GM21619 (cell line): ENCODE data around the gene SPATA32.

Source experiments
- ATAC-seq: cut with Tn5 transposase; IDR thresholded peaks from one replicate; pipeline ENCODE4 v1.9.1; 2021; ENCODE audit not compliant: unreplicated experiment

Gene SPATA32

DNA sequence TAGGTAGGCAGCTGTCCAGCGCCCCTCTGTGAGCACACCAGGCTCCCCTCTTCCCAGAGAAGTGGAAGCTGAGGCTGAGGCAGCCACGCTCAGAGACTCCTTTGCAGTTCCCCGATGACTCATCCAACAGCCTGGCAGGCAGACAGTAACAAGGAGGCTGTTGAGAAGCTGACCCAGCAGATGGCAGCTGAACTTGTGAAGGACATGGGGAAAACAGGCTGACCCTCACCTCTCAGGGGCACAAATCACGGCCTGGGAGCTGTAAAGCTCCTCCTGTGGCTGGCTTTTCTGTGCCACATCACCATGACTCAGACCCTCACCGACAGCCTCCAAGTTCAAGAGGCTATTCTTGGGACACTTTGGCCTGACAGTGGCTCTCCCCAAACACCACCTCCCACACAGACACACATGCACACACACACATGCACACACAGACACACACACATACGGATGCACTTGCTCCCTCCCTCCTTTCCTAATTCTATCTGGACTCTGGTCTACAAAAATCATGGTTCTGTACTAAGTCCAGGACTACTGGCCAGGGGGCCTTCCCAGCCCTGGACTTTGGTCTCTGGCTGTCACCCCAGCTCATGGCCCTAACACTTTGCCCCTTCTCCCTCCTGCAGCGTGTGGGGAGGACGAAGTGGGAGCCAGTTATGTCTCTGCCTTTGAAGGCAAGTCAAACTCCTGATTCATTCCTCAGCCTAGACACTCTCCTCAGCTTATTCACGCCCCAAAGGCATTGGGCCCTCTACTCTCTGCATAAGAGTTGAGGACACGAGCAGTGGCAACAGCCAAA, 31.7 kb upstream of the SPATA32 start:
- ATAC-seq, result no peak

DNA sequence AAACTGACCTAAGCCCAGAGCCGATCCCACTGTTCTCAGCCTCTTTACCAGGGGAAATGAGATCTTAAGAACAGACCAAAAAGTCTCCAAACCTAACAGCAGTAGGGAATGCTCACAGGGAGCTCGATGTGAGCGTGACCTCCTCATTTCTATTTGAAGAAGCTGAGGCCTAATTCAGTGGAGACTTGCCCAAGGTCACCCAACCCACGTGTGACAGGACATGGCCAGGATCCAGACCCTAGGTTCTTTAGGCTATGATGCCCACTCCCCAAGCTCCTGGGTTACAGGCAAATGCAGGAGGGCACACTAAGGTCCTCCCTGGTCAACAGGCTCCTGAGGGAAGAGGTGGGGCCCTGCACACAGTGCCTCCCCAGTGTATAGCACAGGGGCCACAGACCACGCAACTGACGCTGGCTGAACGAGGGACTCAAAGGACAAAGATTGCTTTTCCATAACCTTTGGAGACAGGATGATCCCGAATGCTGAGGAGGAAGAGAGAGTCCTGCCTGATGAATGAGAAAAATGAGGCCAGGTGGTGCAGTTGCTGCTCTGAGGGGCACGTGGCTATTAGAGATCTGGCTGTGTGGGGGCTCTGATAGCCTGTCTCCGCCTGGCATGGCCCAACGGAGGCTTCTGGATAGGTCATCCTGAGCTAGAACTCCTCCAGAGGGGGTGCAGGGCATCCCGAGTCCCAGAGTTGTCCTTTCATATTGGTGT, 31.0 kb upstream of the SPATA32 start:
- no peak for ATAC-seq

DNA sequence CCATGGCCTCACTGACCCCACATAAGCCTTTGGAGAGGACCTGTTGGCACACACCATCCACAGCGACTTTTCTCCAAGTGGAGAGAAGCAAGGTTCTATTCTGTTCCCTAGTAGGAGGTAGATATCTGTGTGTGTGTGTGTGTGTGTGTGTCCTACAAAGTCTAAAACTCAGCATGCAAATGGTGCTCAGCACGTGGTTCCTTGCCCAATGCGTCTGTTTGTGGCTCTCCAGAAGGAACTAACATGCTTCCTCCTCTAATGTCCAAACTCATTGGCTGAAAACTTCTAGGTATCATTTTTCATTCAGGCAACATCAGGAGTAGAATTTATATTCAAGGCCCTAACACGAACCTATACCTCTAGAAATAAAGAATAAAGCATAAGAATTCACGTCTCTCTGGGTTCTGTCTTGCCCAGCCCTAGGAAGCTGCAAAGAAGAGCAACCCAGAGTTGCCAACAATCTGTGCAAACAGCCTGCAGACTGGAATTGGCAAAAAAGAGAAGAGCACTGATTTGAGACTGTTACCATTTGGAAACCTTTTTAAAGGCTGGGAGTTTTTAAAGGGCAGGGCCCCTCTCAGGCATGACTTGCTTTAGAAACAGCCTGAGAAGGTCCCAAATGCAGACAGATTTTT, 29.4 kb upstream of the SPATA32 start:
- no peak for ATAC-seq

DNA sequence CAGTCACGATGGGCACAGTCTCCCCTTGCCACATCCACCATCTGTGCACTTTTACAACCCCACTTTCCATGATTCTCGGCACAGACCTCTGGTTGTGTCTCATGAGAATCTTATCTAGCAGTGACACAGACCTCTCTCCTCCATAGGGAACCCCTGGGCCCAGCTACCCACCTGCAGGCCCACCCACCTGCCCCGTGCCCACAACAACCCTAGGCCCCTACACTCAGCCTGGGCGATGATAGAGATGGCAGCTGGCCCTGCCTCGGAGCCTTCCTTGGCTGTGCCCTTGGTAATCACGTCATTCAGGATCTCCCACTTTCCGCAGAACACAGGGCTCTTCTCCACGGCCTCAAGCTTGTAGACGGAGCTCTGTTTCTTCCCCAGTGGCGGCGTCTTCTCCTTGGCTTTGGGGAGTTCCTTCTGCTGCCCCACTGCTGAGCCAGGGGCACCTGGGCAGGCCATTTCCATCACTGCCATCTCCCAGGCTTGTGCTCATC, 28.4 kb upstream of the SPATA32 start:
- ATAC-seq, result no peak

DNA sequence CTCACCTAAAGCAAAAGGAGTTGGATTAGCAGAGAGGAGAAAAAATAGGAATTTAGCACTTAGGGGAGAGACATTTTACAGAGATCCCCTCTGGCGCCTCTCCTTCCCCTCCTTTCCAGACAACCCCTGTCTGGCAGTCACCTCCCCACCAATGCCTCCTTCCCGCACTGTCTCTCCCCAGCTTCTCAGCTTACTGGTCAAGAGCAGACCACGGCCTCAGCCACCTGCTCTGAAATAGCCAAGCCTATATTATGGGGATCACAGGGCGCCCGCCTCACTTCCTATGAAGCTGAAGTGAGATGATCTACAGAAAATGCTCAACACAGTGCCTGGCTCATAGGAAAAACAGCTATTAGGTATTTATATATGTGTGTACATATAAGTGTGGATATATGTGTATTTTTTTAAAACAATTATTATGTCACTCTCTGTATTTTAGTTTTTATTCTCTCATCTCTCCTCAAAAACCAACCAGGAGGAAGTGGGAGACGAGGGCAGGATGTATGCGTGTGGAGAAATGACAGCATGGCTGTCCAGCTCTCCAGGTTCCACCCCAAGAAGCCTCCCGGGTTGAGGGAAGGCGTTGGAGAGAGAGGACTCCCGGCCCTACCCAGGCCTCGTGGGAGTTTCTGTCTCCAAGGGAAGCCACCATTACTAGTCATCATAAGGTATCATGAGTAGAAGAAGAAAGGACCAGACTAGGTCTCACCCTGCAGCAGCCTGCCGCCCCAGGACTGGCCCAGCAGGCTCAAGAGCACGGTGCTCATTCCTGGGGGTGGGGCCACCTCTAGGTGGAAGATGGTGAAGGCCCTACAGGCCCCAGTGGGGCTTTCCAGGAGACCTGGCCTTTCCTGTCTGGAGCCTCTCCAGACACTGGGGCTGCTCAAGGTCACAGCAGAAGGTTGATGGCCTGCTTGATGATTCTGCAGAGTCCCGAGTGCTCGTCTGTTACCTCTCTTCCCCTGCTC, 27.7 kb upstream of the SPATA32 start:
- ATAC-seq, result no peak

DNA sequence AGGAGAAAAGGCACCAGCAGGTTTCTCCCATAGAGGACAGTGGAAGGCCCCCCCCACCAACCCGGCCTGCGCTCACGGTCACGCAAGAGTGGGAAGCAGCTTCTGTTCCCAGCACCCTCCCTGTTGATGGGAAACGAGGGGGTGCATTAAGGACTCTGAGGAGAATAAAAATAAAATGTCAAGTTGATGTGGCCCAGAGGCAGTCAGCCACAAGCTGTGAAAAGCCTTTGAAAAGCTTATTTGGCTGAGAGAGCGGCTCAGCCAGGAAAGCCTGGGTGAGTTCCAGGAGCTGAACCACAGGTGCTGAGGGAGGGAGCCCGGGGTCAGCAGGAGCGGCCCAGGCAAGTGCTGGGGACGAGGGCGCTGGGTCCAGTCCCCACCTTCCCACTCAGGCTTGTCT, 26.9 kb upstream of the SPATA32 start:
- no peak for ATAC-seq

DNA sequence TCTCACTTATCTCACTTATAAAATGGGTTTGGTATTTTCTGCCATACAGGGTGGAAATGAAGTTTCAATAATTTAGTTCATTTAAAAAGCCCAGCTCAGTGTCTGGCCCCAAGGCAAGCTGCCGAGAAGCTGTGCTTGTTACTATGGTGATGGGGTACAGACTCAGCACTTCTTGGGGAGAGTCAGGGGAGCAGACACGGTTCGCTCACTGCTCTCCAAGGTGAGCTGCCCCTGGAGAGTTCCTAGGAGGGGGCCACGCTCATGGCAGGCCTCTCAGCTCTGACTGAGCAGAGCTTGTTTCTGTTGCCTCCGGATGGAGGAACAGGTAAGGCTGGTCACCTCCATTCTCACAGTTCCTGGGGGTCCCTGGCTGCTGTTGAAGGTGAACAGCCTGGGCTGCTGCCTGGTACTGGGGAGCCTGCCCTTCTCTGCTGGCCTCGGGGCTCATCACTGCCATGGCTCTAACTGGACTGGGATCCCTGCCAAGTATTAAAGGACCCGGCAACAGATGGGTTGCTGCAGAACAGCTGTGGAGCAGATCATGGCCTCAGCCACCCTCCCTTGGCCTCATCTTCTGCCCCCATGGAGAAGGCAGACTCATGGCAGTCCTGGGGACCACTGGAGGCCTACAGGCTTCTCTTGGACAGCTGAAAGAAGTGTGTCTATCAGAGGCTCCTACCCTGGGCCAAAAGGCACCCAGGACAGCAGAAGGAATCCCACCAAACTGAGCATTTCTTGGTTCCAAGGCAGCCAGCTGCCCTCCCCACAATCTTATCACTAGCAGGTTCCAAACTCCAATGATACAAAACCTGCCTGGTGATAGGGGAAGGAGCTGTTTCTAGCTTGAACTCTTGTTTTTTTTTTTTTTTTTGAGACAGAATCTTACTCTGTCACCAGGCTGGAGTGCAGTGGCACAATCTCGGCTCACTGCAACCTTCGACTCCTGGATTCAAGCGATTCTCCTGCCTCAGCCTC, 25.9 kb upstream of the SPATA32 start:
- no peak for ATAC-seq

DNA sequence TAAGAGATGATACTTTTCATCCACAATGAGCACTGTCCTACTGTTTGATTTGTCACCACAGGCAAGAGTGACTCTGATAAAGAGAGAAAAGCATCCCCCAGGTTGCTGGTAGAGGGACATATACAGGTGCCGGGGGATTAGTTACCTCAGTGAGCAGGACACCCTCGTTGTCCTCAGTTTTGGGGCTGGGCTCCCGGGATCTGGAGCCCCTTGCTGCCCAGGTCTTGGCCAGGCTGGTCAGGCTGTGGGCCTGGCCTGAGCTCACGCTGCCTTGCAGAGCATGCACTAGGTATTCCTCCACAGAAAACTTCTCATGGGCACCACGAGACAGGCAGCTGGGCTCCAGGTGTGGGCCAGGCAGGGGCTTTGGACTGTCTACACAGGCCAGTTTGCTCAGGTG, 24.4 kb upstream of the SPATA32 start:
- no peak for ATAC-seq

DNA sequence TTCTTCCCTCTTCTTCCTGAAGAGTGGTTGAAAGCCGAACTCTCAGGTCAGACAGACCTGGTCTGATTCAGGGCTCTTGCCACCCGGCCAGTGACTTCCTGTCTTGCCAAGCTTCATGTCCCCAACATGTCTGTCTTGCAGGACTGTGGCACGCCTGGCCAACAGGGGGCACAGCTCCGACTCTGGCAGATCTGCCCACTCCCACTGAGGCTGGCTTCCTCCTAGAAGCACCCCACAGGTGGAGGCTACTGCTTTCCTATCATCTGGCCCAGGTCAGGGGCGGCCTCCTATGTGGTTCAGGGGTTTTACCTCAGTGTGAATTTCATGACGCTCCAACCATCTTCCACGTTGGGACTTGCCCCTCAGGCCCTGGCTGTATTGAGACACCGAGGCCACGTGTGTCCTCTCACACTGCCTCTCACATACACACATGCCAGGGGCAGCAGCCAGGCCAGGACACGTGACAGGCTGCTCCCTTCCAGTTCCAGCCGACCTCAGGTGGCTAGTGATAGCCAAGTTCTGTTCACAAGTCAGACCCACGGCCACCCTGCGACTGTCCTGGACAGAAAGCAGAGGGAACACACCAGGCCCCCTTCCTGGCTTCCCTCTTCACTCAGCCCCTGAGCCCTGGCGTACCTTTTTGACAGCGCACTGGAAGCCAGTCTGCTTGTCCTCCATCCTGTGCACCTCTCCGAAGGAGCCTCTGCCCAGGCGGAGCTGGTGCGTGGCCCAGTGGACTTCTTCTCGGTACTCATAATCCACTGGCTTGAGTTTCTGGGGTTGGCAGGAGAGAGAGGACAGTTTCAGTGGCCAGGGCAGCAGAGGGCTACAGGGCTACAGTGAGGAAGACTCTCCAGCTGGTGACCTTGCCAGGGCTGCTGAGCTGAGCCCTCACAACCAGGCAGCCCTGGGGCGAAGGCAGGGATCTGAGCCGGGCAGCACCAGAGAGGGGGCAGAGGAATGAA, 22.6 kb upstream of the SPATA32 start:
- ATAC-seq, result no peak

DNA sequence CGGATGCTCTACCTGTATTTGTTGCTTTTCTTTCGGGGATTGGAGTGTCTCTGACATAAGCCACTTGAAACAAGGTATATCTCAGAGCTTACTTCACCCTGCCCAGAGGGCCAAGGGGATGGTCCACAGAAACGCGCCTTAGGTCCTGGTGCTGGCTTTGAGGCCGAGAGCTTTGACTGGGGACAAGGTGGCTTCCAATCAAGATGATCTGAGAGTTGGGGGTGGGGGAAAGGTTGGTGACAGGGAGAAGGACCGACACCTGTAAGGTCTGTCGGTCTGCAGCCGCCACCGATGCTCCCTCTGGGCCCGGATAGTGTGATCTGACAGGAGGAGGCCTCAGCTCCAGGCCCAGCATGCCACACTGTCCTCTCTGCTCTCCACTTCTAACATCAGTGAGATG, 21.8 kb upstream of the SPATA32 start:
- no peak for ATAC-seq

DNA sequence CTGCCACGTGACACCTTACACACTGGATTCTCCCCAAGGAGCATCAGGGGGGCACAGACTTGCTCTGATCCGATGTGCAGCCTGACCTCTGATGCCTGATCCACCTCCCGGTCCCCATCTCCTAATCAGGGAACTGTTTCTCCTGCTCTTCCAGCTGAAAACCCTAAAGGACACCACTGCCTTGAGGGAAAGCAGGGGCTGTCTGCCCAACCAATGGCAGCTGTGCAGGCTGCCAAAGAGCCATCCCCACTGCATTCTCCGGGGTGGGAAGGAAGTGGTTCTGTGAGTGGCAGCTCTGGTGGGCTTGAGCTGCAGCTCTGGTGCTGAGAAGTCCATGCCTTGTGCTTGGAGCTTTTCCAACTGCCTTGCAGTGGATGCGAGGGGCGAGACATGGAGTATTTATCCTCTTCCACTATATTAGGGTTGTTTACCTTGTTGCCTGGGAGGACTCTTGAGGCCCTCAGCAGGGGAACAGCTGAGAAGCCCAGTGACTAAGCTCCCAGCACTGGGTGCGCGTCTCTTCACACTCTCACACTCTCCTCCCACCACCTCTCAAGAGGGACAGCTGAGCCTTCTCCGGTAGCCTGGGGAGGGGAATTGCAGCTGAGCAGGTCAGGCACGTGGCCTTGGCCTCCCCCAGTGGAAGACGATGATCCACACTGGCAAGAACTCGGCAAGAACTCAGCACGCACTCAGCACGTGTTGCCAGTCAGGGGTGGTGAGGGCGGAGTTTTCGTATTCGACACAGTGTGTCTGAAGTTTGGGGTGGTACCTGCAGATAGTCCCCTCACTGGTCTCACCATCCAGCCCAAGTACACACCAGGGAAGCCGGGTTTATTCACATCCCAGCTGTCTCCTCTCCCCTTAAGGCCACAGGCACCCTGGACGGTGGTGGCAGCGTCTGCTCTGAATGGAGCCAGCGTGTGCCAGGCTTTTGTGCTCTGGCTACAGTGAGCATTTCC, 21.1 kb upstream of the SPATA32 start:
- no peak for ATAC-seq

DNA sequence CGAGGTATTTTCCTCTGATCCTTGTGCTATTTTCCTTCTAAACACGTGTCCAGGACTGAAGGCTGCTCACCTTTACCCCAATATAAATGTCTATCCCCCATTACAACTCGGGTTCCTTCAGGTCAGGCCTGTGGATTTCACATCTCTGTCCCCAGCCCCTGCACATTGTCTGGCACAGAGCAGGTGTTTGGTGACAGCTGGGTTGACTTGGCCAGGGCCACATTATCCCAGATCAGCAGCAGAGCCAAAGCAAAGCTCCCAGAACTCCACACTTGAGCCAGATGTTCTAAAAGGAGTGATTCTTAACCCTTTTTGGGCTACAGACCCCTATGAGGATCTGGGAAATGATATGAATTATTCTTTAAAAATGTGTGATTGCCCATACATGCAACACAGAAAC, 18.0 kb upstream of the SPATA32 start:
- no peak for ATAC-seq

DNA sequence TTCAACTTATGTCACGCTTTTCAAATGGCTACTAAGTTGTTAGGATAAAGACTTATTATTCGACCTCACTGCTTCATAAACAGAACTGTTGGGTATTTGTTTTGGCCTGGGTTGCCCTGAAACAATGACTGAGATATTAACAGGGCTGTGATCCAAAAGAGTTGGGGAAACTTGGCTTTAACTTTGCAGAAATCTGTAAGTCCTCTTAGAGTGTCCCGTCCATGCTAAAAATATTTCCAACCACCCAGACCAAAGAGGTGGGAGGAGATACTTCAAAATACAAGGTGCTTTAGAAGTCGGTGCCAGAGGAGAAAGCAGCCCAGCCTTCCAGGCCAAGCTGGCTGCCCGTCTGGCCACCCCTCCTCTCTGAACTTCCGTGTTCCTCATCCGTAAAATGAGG, 16.1 kb upstream of the SPATA32 start:
- no peak for ATAC-seq

DNA sequence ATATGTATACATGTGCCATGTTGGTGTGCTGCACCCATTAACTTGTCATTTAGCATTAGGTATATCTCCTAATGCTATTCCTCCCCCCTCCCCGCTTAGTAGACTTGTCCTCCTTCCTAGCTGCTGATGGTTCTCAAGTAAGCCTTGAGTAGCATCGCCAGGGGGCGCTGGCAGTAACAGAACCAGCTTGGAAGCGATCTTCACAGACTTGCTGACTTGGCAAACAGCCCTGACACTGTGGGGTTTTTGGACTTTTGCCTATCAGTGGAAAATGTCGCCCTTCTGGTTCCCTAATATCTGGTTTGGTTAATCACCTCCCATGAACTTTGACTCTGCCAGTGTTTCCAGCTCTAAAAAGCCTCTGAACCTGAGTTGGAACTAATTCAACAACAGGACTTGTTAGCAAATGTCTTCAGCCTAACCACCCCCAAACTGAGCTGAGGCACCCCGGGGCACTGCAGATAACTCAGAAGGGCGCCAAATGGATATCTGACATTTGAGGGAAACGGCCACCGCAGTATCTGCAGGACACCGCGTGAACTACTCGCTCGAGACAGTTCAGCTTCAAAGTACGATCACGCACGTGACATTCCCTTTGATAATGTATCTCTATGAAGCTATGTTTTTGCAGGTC, 15.4 kb upstream of the SPATA32 start:
- ATAC-seq, result no peak

DNA sequence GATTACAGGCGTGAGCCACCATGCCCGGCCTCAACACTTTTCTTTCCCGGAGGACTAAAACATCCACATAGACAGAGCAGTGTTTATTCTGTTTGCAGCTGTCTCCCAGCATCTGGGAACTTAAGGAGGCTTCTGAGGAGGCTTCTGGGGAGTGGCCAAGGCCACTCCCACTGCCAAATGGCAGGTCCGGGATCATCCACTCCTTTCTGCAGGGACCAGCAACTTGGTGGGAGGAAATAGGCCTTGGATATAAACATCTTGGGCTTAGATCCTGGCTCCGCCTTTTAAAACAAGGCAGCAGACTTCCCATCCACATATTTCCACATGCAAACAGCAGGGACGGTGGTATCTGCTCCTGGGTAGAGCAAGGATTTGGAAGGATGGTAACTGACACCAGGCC, 14.1 kb upstream of the SPATA32 start:
- ATAC-seq, result no peak

DNA sequence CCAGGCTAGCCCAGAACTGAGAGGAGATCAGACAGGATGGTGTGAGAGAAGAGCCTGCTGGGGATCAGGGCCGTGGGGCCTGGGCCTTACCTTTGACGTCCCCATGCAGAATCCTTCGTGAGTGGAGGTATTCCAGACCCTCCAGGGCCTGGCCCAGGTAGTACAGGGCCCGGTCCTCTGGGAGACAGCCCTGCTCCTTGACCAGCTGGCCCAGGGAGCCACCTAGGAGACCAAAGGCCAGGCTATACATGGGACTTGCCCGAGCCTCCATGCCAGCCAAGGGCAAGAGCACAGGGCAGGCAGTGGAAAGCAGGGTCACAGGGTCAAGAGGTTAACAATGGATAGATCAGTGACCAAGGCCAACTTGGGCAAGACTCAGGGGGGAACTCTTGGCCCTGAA, 12.1 kb upstream of the SPATA32 start:
- no peak for ATAC-seq

DNA sequence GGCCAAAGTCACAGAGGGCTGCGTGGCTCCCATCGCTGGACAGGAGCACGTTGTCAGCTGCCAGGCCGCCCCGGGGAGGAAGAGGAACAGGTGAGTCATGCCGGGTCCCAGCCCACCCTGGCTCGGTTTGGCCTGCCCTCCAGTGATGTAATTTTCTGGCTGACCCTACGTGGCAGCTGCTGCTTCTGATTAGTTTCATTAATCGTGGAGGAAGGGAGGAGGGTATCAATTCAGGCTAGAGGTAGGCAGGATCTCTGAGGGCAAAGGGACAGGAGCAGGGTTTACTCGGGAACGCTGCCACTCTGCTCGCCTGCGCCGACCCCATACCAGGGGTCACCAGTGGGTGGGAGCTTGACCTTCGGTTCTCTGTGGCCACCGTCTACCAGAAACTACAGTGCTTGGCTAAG, 11.7 kb upstream of the SPATA32 start:
- ATAC-seq, result no peak
